HG03521 (cell line): ENCODE measurements around the gene SHISA5.
"Not testable (repeated sequence)": the region's sequence is repeated elsewhere in the genome, so short reads cannot be mapped to it uniquely, and the experiment has no call there.

Experiments used
- ATAC-seq: cut with Tn5 transposase; IDR thresholded peaks from one replicate; pipeline ENCODE4 v1.9.1; 2021; ENCODE audit warnings: mild to moderate bottlenecking, moderate library complexity; ENCODE audit not compliant: unreplicated experiment

Gene SHISA5

DNA sequence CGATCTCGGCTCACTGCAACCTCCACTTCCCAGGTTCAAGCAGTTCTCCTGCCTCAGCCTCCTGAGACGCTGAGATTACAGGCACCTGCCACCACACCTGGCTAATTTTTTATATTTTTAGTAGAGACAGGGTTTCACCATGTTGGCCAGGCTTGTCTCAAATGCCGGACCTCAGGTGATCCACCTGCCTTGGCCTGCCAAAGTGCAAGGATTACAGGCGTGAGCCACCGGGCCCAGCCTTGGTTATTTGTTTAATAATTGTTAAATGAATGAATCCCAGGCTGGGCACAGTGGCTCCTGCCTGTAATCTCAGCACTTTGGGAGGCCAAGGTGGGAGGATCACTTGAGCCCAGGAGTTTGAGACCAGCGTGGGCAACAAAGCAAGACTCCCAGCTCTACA is 42.2 kb downstream of the SHISA5 start:
- ATAC-seq: not testable (repeated sequence)

DNA sequence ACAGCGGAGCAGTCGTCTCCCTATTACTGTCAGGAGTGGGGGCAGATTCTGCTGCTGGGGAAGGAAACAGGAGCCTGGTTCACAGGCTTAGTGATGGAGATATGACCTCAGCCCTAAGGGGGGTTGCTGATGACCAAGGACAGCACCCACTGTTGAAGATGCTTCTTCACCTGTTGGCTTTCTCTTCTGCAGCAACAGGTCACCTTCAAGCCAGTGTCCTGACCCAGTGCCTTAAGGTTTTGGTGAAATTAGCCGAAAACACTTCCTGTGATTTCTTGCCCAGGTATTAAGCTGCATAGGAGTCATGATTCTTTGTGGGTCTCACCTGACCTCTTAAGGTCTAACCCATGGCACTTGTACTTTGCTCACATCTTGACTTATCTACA is 43.5 kb downstream of the SHISA5 start:
- no peak for ATAC-seq

DNA sequence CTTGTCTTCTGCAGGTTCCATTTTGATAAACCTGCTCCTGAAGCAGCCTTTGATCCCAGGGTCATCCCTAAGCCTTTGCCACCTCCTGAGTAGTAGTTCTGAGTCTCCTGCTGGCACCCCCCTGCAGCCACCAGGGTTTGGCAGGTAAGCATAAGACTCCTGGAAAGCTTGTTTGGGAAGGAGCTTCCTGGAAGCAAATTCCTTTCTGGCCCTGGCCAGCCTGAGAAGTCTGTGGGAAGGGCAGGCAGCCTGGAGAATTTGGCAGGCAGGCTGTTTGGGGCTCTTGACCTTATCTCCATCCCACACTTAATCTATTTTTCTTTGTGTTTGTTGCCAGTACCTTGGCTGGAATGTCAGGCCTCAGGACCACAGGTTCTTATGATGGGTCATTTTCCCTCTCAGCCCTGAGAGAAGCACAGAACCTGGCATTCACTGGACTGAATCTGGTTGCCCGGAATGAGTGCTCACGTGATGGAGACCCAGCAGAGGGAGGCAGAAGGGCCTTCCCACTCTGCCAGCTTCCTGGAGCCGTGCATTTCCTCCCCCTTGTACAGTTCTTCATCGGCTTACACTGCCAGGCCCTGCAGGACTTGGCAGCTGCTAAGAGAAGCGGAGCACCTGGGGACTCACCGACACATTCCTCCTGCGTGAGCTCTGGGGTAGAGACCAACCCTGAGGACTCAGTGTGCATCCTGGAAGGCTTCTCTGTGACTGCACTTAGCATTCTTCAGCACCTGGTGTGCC is 44.0 kb downstream of the SHISA5 start:
- ATAC-seq: no peak

DNA sequence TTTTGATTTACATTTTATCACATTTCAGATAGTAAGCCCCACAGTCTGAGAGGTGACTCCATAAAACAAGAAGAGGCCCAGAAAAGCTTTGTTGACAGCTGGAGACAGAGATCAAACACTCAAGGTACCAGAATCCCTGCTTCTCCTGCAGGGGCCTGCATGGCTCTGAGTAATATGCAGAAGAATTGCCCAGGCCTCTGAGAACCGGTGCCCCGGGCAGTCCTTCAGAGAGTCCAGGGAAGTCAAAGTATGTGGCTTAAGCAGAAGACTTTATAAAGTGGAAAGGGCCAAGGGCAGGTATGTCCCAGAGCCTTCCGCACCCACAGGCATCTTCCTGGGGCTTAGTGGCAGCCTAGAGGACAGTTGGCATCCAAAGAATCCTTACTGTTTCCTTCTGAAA is 44.6 kb downstream of the SHISA5 start:
- no peak for ATAC-seq

DNA sequence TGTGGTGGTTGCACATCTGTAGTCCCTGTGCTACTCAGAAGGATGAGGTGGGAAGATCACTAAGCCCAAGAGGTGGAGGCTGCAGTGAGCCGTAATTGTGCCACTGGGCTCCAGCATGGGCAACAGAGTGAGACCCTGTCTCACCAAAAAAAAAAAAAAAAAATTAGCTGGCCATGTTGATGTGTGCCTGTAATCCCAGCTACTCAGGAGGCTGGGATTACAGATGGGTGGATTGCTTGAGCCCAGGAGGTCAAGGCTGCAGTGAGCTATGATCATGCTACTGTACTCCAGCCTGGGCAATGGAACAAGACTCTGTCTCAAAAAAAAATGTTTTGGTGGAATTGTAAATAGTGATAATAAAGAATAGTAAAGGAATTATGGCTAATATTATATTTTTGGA is 47.5 kb downstream of the SHISA5 start:
- no peak for ATAC-seq

DNA sequence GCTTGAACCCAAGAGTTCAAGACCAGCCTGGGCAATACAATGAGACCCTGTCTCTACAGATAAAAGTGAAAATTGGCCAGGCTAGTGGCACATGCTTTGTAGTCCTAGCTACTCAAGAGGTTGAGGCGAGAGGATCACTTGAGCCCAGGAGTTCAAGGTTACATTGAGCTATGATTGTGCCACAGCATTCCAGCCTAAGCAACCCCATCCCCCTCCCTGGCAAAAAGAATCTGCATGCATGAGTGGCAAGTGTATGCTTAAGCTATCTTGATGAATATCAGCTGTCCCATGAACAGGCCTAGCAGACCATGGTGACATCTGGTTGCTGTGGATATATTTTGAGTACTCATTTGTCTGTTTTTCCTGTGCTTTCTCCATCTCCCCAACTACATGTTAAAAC is 52.7 kb downstream of the SHISA5 start:
- no peak for ATAC-seq

DNA sequence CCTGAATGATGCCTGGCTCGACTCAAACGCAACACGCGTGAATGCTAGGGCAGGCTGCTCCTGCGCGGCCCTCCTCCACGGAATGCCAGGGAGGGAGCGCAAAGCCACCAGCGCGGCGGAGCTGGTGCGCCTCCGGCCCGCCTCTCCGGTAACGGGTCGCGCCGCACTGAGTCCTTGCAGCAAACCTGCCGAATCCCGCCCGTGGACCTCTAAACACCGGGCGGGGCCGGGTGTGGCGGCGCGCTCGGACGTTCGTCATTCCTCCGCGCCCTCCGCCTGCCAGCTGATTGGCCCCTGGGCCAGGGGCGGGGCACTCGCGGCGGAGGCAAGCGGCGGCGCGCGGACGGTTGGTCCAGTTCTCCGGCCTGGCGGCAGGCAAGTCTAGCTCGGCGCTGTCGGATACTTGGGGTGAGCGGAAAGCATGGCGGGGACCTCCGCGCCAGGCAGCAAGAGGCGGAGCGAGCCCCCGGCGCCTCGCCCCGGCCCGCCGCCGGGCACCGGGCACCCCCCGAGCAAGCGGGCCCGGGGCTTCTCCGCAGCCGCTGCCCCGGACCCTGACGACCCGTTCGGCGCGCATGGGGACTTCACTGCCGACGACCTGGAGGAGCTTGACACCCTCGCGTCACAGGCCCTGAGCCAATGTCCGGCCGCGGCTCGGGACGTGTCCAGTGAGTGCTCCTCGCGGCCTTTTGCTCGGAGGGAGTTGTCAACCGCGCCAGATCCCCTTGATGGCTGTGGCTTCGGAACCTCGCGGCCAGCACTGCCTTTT is 57.4 kb downstream of the SHISA5 start, which contains the start of gene ATRIP:
TSS of gene ATRIP (plus strand) at position 313 of the 769 bp plus-strand sequence. CDS start at position 422, 109 bp downstream.
- ATAC-seq: peak; percentile 86

DNA sequence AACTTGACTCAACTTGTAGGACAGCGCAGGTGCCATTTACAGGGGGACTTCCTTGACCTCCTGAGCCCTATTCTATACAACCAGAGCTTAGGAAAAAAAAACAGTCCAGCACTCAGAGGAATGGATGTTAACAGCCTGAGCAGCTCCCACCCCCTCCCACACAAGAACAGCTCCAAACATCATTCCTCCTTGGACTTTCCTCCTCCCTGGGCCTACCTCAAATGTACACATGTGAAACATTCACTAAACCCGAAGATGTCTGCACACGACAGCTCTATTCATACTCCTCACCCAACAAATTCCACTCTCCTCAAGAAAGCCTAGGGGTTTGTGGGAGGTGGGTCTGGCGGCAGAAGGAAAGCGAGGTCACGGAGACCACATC is 57.9 kb downstream of the SHISA5 start:
- no peak for ATAC-seq

DNA sequence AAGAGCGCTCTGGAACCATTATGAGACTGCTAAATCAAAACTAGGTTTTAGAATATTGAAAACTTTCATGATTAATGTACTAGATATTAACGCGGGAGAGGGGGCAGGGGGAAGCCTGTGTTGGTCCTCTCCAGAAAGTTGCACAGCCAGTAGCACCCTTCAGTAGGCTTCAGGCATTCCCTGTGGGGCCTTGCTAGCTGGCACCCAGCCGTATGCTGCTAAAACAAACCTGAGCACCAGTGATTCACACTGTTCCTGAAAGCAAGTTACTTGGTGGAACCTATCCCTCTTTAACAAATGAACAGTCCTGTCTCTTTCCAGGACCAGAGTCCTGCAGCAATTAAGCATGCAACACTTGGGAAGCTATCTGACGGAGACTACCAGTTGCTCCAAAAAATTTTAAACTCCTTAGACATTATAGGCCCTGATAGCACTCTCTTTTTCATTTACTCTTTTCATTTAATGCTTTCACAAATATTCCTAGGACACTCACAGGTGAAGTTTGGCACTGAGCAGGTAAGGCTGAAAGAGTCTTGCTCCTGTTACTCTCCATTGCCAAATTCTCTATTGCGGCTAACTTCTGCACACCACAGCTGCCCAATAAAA is 58.6 kb downstream of the SHISA5 start:
- ATAC-seq: no peak

DNA sequence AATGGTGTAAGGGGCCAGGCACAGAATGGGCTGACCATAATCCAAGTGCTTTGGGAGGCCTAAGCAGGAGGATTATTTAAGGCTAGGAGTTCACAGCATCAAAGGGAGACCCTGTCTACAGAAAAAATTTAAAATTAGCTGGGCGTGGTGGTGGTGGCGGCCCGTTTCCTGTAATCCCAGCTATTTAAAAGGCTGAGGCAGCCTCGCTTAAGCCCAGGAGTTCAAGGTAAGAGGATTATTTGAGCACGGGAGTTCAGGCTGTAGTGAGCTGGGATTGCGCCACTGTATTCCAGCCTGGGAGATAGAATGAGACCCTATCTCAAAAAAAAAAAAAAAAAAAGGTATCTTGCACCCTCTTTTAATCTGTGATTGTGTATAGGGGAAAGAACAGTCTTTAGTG is 62.0 kb downstream of the SHISA5 start:
- no peak for ATAC-seq

DNA sequence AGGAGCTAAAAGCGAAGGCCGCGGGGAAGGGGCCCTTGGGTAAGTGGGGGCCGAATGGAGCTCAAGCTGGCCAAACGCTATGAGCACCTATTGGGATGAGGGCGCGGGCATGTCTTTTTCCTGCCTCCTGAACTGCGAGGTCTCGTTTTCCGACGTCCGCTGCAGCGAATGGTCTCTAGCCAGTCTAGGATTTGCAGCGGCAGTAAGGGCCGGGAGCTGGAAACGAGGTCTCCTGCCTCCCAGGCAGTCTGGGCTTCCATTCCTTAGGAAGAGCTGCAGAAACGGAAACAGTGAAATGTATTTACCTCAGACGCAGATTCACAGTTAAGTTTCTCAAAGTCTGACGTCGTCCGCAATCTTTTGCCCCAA is 63.4 kb downstream of the SHISA5 start:
- no peak for ATAC-seq

DNA sequence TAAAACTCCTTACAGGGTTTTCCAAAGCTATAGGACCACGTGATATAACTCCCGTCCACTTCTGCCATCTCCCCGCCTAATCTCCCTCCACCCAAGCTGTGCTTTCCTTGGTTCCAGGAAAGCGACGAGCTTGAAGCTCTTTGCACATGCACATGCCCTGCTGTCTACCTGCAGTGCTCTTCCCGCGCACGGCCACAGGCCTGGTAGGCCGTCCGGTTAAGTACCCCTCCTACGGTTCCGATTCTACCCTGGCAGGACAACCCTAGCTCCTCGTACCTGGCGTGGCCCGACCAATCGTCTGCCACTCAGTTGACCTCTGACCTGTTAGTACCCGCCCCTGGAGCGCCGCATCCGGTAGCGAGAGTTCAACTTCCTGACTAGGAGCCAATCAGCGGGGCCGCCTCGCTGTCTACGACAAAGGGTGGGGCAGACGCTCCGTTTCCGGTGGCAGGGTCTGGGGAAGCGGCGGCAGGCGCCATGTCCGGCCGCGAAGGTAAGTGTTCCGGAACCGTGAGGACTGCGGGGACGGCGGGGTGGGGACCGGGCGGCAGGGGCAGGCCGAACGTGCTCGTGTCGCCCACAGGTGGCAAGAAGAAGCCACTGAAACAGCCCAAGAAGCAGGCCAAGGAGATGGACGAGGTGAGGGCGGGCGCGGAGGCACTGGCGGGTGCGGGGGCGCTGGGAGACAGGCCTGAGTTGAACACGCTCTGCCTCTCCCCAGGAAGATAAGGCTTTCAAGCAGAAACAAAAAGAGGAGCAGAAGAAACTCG is 64.0 kb downstream of the SHISA5 start, which contains the start of the genes CCDC51 and TMA7:
TSS of gene CCDC51 (minus strand) at position 300 of the 770 bp plus-strand sequence. CDS start 4,991 bp downstream, outside the sequence.
TSS of gene TMA7 (plus strand) at position 438 of the 770 bp plus-strand sequence. CDS start at position 478, 40 bp downstream.
- peak; percentile 99 for ATAC-seq

DNA sequence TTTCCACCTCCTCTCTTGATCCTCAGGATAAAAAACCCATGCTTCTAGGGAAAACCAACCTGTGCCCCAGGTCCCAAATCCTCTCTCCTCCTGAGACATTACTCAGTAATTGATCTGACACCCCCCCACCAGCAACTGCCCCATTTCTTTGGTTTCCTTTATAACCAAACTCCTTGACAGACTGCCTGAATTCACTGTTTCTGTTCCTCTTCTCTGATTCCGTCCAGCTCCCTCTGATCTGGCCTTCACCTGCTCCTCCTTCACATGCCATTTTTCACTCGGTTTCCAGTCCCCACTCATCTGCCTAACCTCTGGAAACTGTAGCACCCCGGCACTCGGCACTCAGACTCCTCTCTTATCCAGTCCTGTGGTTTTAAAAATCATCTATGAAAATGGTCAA is 66.2 kb downstream of the SHISA5 start:
- ATAC-seq: no peak

DNA sequence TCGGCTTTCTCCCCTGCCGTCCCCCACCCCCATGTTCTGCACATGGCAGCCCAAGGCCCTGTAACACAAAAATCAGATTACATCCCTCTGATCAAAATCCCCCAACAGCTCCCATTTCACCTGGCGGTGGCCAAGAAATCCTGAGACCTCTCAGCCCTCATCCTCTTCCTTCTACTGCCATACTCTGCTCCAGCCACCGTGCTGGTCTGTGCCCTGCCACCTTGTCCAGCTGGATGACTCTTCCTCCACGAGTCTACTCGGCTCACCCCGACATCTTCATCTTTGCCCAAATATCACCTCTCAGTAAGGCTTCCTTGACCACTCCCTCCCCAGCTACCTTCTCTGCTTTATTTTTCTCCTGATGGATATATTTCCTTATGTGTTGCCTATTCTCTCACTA is 67.1 kb downstream of the SHISA5 start:
- ATAC-seq: no peak

DNA sequence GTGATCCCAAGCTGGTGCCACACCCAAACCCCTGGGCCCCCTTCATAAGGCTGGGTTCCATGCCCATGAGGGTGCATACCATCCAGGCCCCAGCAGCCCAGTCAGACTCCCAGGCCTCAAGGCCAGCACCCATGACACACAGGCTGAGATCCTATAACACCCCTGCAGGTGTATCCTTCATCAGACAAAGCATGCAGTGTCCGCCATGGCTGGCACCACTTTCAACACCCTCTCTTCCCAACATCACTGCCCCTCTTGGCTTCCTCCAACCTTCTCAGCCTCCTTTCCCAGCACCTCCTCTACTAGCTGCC is 67.5 kb downstream of the SHISA5 start:
- ATAC-seq: no peak

DNA sequence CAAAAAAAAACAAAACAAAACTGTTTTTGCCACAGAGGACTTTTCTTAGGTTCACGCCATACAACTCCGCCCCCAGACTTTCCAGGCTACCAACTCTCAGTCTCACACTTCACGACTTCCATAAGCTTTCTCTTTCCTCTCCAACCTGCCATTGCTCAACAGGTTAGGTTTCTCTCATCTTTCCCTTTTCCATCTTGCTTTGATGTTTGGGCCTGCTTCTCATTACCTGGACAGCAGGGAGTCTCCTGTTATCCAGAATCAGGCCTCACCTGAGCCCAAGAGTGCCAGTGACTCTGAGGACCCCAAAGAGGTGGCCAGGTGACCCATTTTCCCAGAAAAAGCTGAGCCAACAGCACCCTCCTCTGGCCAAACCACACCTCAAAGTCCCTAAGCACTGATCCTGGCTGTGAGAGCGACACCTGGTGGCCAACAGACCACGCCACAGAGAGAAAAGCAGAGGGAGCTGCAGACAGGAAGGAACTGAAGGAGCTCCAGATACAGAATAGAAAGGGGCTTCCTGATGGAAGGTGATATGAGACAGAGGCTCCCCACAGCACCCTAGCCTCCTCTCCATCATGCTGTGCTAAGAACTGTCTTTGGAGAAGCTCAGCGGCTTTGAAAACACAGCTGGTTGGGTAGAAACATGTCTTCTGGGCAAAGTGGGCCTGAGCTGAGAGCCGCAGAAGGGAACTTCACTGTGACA is 68.0 kb downstream of the SHISA5 start:
- no peak for ATAC-seq

DNA sequence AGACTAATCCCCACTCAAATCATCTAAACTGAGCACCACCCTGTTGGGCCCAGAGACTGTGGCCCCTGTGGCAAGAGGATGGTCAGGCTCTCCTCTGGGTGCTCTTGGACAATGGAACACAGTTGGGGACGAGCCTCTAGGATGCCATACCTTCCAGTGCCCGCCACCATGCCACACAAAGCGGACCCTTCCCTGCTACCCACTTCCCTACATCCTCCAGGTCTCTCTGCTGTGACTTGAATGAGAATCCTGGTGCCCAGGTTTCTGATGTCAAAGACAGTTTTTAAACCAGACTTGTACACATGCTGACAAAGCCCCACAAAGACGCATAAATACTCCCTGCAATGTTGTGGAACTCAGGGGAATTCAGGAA is 68.8 kb downstream of the SHISA5 start:
- ATAC-seq: no peak

DNA sequence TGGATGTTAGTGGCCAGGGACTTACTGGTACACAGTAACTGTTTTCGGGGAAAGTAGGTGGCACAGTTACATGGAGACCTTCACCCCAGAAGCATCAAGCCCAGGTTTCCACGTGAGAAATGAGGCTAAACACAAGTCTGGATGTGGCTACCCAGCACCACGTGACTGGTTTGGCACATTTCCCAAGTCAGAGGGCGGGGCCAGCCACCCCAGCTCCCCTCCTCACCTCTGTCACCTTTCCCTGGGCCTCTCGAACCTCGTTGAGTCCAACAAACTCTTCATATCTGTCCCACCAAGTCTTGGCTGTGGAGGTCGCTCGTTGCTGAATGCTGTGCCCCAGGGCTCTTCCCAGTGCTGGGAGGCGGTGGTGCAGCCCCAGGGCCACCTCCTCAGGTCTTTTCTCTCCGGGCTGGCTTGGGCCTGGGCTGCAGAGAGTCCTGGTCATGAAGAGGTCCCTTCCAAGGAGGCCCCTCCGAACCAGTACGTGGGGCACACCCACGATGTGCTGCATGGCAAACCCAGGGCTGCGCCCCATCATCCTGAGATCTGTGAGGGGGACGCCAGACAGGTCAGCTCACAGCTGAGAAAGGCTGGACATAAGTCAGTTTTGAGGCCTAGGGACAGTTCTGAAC is 69.3 kb downstream of the SHISA5 start:
- ATAC-seq: no peak

DNA sequence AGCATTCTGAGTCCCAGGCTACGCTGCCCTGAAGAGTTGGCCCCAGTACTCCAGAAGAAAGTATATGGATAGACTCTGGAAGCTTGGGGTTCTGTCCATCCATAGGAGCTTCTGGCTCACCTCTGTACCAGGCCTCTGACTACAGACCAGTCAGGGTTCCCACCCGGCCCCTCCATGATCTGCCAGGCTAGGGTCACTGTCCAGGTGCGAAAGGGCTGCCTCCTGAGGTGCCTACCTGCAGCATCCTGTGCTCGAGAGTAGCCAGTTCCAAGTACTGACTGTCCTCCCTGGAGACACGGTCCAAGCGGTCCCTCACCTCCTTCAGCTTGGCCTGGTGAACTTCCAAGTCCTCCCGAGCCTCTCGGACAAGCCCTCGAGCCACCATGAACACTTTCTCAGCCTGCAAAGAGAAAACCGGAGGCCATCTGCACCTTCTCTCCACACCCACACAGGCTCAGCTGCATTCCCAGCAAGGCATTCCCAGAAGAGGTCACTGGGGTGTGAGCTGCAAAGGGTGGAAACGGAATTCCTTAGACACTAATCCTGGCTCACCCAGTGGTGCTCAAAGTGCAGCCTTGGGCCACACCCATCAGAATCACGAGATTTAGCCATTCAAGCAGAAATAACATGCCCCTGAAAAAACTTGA is 70.4 kb downstream of the SHISA5 start:
- no peak for ATAC-seq
